Esophagus (tissue), 2 donors: ENCODE data around the gene L3MBTL1. TPM values are rescaled to one million over a fixed set of nuclear protein-coding genes. Genes with fewer than 3 reads are reported as not detected.

Source experiments
- H3K27ac ChIP-seq, 2 donors: one replicate each; pipeline ENCODE4 v1.5.1; 2013; ENCODE audit warnings: low read depth in 2 of 2, mild to moderate bottlenecking in 2 of 2, inconsistent platforms in 1 of 2, low read length in 1 of 2, moderate library complexity in 1 of 2
- H3K27me3 ChIP-seq, 2 donors: one replicate each; pipeline ENCODE4 v1.6.1; 2013; ENCODE audit warnings: low read length in 2 of 2, control low read depth in 1 of 2, mild to moderate bottlenecking in 1 of 2; ENCODE audit not compliant: insufficient read depth in 2 of 2, control insufficient read depth in 1 of 2
- H3K36me3 ChIP-seq, 2 donors: one replicate each; pipeline ENCODE4 v1.6.1; 2013; ENCODE audit warnings: low read length in 1 of 2; ENCODE audit not compliant: control insufficient read depth in 2 of 2, insufficient read depth in 2 of 2
- H3K4me1 ChIP-seq, 2 donors: one replicate each; pipeline ENCODE4 v1.6.1; 2013; ENCODE audit warnings: low read length in 1 of 2; ENCODE audit not compliant: control insufficient read depth in 2 of 2, insufficient read depth in 2 of 2
- H3K4me3 ChIP-seq, 2 donors: one replicate each; pipeline ENCODE4 v1.5.1; 2013; ENCODE audit warnings: low read length in 2 of 2, mild to moderate bottlenecking in 2 of 2, low read depth in 1 of 2, moderate library complexity in 1 of 2
- H3K9me3 ChIP-seq, 2 donors: one replicate each; pipeline ENCODE4 v1.6.1; 2013; ENCODE audit warnings: mild to moderate bottlenecking in 2 of 2, low read depth in 1 of 2, low read length in 1 of 2, moderate library complexity in 1 of 2; ENCODE audit not compliant: control insufficient read depth in 2 of 2, insufficient read depth in 1 of 2
- WGBS, 2 donors: extraction: QIAGEN DNeasy Blood & Tissue Kit; methylation state at CpG; one replicate each; pipeline ENCODE4 v1.1.7; 2013; 5-methylcytosine and 5-hydroxymethylcytosine counted together
- polyA plus RNA-seq, 2 donors: library from polyadenylated mRNA; stranded (reverse); fragments of 200-250 nt; gene quantifications; one replicate each; pipeline ENCODE4 v1.2.3, GENCODE V29; 2013
- donor health status: healthy with polysubstance abuse.
- donor health status: Bipolar disorder and iron deficiency.

The L3MBTL1 gene
- polyA plus RNA-seq, 2 donors = 2.8 to 10.3 TPM

GRCh38 chr20:43564455-43564854 lies 57.0 kb downstream of the L3MBTL1 start:
- Histone ChIP-seq H3K4me3 (no peak overlapping the region), H3K36me3 (no peaks in the 10 kb centered on the region), H3K27me3 (no peaks in the 10 kb centered on the region), H3K9me3 (no peaks in the 10 kb centered on the region), H3K27ac (no peak overlapping the region), H3K4me1 (no peaks in the 10 kb centered on the region)
- 97 to 98% methylated on average over 8 of the region's 8 CpGs for WGBS, 2 donors

GRCh38 chr20:43564993-43565757 lies 57.7 kb downstream of the L3MBTL1 start:
- no peaks in the 10 kb centered on the region for H3K27me3 ChIP-seq
- no peak overlapping the region for H3K27ac ChIP-seq
- H3K9me3 ChIP-seq = no peaks in the 10 kb centered on the region
- no peaks in the 10 kb centered on the region for H3K36me3 ChIP-seq
- 77 to 81% methylated on average over 18 of the region's 18 CpGs for WGBS, 2 donors
- H3K4me3 ChIP-seq = no peak overlapping the region
- H3K4me1 ChIP-seq = no peaks in the 10 kb centered on the region

- no peaks in the 10 kb centered on the region for H3K27me3 ChIP-seq
- no peaks in the 10 kb centered on the region for H3K36me3 ChIP-seq
- no peaks in the 10 kb centered on the region for H3K9me3 ChIP-seq
- 75 to 92% methylated on average over 4 of the region's 4 CpGs for WGBS, 2 donors
- H3K27ac ChIP-seq = no peak overlapping the region
- no peaks in the 10 kb centered on the region for H3K4me1 ChIP-seq
- no peak overlapping the region for H3K4me3 ChIP-seq
Observed at GRCh38 chr20:43565758-43566104, 58.2 kb downstream of the L3MBTL1 start.

- no peak overlapping the region for H3K27ac ChIP-seq
- WGBS, 2 donors = 89% methylated on average over 9 of the region's 9 CpGs
- no peak overlapping the region for H3K4me3 ChIP-seq
- no peaks in the 10 kb centered on the region for H3K27me3 ChIP-seq
- H3K9me3 ChIP-seq = peaks cover 0 to 2% of the 10 kb centered on the region in 2 donors
- H3K4me1 ChIP-seq = no peaks in the 10 kb centered on the region
- H3K36me3 ChIP-seq = no peaks in the 10 kb centered on the region
Observed at GRCh38 chr20:43567477-43567876, 60.0 kb downstream of the L3MBTL1 start.

GRCh38 chr20:43568706-43569105 lies 61.2 kb downstream of the L3MBTL1 start:
- WGBS, 2 donors = 84 to 90% methylated on average over 4 of the region's 4 CpGs
- Histone ChIP-seq H3K27ac (no peak overlapping the region), H3K36me3 (no peaks in the 10 kb centered on the region), H3K27me3 (no peaks in the 10 kb centered on the region), H3K4me3 (no peak overlapping the region), H3K9me3 (peaks cover 0 to 2% of the 10 kb centered on the region in 2 donors), H3K4me1 (no peaks in the 10 kb centered on the region)

GRCh38 chr20:43569282-43569681 lies 61.8 kb downstream of the L3MBTL1 start:
- no peak overlapping the region for H3K27ac ChIP-seq
- H3K4me3 ChIP-seq = no peak overlapping the region
- H3K9me3 ChIP-seq = peaks cover 0 to 2% of the 10 kb centered on the region in 2 donors
- no peaks in the 10 kb centered on the region for H3K4me1 ChIP-seq
- no peaks in the 10 kb centered on the region for H3K36me3 ChIP-seq
- 94% methylated on average over 10 of the region's 10 CpGs for WGBS, 2 donors
- no peaks in the 10 kb centered on the region for H3K27me3 ChIP-seq

- Histone ChIP-seq H3K4me3 (no peak overlapping the region), H3K27me3 (no peaks in the 10 kb centered on the region), H3K4me1 (no peaks in the 10 kb centered on the region), H3K27ac (no peak overlapping the region), H3K9me3 (peaks cover 0 to 2% of the 10 kb centered on the region in 2 donors), H3K36me3 (no peaks in the 10 kb centered on the region)
- 79 to 84% methylated on average over 9 to 10 of the region's 10 CpGs for WGBS, 2 donors
Observed at GRCh38 chr20:43570496-43570895, 63.0 kb downstream of the L3MBTL1 start.

GRCh38 chr20:43571310-43571709 lies 63.8 kb downstream of the L3MBTL1 start:
- H3K9me3 ChIP-seq = peaks cover 0 to 2% of the 10 kb centered on the region in 2 donors
- no peaks in the 10 kb centered on the region for H3K27me3 ChIP-seq
- no peaks in the 10 kb centered on the region for H3K4me1 ChIP-seq
- no peak overlapping the region for H3K27ac ChIP-seq
- WGBS, 2 donors = 92% methylated on average over 3 of the region's 3 CpGs
- no peaks in the 10 kb centered on the region for H3K36me3 ChIP-seq
- H3K4me3 ChIP-seq = no peak overlapping the region

GRCh38 chr20:43571771-43572170 lies 64.3 kb downstream of the L3MBTL1 start:
- no peaks in the 10 kb centered on the region for H3K36me3 ChIP-seq
- H3K27ac ChIP-seq = no peak overlapping the region
- WGBS, 2 donors = 82 to 91% methylated on average over 6 of the region's 6 CpGs
- peaks cover 0 to 2% of the 10 kb centered on the region in 2 donors for H3K9me3 ChIP-seq
- H3K4me3 ChIP-seq = no peak overlapping the region
- H3K4me1 ChIP-seq = no peaks in the 10 kb centered on the region
- no peaks in the 10 kb centered on the region for H3K27me3 ChIP-seq

- Histone ChIP-seq H3K36me3 (no peaks in the 10 kb centered on the region), H3K27ac (no peak overlapping the region)
- 77 to 86% methylated on average over 8 of the region's 8 CpGs for WGBS, 2 donors
Observed at GRCh38 chr20:43572891-43573290, 65.4 kb downstream of the L3MBTL1 start.

More at GRCh38 chr20:43572891-43573290, 65.4 kb downstream of the L3MBTL1 start:
- H3K4me1 ChIP-seq = no peaks in the 10 kb centered on the region
- peaks cover 0 to 2% of the 10 kb centered on the region in 2 donors for H3K9me3 ChIP-seq
- no peak overlapping the region for H3K4me3 ChIP-seq
- H3K27me3 ChIP-seq = no peaks in the 10 kb centered on the region
